ENCODE results near the gene B4GALT4.

B4GALT4 gene

GRCh38 chr3:119238363-119238762 lies 2.3 kb downstream of the B4GALT4 start:
- no peak overlapping the region for H3K27ac ChIP-seq (ENCODE audit: low read depth, low read length)

GRCh38 chr3:119237299-119237698 lies 3.4 kb downstream of the B4GALT4 start:
- H3K27me3 ChIP-seq (ENCODE audit: control insufficient read depth in 5 of 5, insufficient read depth in 4 of 5, low read length in 5 of 5): no peaks in the 10 kb centered on the region
- peaks cover 0 to 28% (median 23%) of the 10 kb centered on the region in 5 donors for H3K4me1 ChIP-seq (ENCODE audit: control insufficient read depth in 5 of 5, insufficient read depth in 5 of 5, low read length in 5 of 5)
- no peaks in the 10 kb centered on the region for H3K9me3 ChIP-seq (ENCODE audit: control insufficient read depth in 5 of 5, low read length in 5 of 5)
- H3K36me3 ChIP-seq (ENCODE audit: control insufficient read depth in 5 of 5, insufficient read depth in 5 of 5, low read length in 5 of 5): peaks cover 5 to 20% (median 10%) of the 10 kb centered on the region in 5 donors
- H3K27ac ChIP-seq (ENCODE audit: low read depth, low read length): no peak overlapping the region
- no peak overlapping the region for H3K9ac ChIP-seq (ENCODE audit: low read length in 5 of 5)
- H3K4me3 ChIP-seq (ENCODE audit: low read depth in 1 of 5, low read length in 5 of 5): no peak overlapping the region

More at GRCh38 chr3:119238363-119238762, 2.3 kb downstream of the B4GALT4 start:
- Histone ChIP-seq H3K36me3 (ENCODE audit: control insufficient read depth in 5 of 5, insufficient read depth in 5 of 5, low read length in 5 of 5) (peaks cover 5 to 12% (median 10%) of the 10 kb centered on the region in 5 donors), H3K9ac (ENCODE audit: low read length in 5 of 5) (peak overlapping the region in 1 of 5 donors; percentile 2), H3K4me1 (ENCODE audit: control insufficient read depth in 5 of 5, insufficient read depth in 5 of 5, low read length in 5 of 5) (peaks cover 0 to 27% (median 23%) of the 10 kb centered on the region in 5 donors), H3K9me3 (ENCODE audit: control insufficient read depth in 5 of 5, low read length in 5 of 5) (no peaks in the 10 kb centered on the region), H3K27me3 (ENCODE audit: control insufficient read depth in 5 of 5, insufficient read depth in 4 of 5, low read length in 5 of 5) (no peaks in the 10 kb centered on the region), H3K4me3 (ENCODE audit: low read depth in 1 of 5, low read length in 5 of 5) (no peak overlapping the region)

- Histone ChIP-seq H3K4me1 (ENCODE audit: control insufficient read depth in 5 of 5, insufficient read depth in 5 of 5, low read length in 5 of 5) (peaks cover 0 to 28% (median 23%) of the 10 kb centered on the region in 5 donors), H3K36me3 (ENCODE audit: control insufficient read depth in 5 of 5, insufficient read depth in 5 of 5, low read length in 5 of 5) (peaks cover 5 to 22% (median 10%) of the 10 kb centered on the region in 5 donors), H3K27me3 (ENCODE audit: control insufficient read depth in 5 of 5, insufficient read depth in 4 of 5, low read length in 5 of 5) (no peaks in the 10 kb centered on the region), H3K9ac (ENCODE audit: low read length in 5 of 5) (no peak overlapping the region), H3K27ac (ENCODE audit: low read depth, low read length) (no peak overlapping the region), H3K4me3 (ENCODE audit: low read depth in 1 of 5, low read length in 5 of 5) (no peak overlapping the region), H3K9me3 (ENCODE audit: control insufficient read depth in 5 of 5, low read length in 5 of 5) (no peaks in the 10 kb centered on the region)
These were observed 3.9 kb downstream of the B4GALT4 start for GRCh38 chr3:119236756-119237155.

DNA sequence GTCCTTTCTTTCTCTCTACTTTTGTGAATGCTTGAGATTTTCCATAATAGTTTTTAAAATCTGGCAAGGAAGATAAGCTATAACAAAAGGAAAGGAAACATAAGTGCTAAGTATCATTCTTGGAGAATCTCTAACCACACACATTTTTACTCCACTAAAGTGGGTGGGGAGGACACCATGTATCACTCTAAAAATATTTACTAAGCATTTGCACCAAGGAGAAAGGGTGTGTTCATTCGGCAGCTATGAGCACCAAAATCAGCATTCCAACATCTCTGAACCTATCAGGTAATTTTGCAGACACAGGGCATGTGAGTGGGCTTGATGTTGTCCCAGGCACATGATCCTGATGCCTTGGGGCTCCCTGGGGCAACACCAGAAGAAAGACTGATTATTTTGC lies 5.5 kb downstream of the B4GALT4 start:
- Histone ChIP-seq H3K27me3 (ENCODE audit: control insufficient read depth in 5 of 5, insufficient read depth in 4 of 5, low read length in 5 of 5) (no peaks in the 10 kb centered on the region), H3K27ac (ENCODE audit: low read depth, low read length) (no peak overlapping the region), H3K36me3 (ENCODE audit: control insufficient read depth in 5 of 5, insufficient read depth in 5 of 5, low read length in 5 of 5) (peaks cover 8 to 28% (median 12%) of the 10 kb centered on the region in 5 donors)

GRCh38 chr3:119234610-119235009 lies 6.1 kb downstream of the B4GALT4 start:
- H3K9me3 ChIP-seq (ENCODE audit: control insufficient read depth in 5 of 5, low read length in 5 of 5): no peaks in the 10 kb centered on the region
- no peaks in the 10 kb centered on the region for H3K27me3 ChIP-seq (ENCODE audit: control insufficient read depth in 5 of 5, insufficient read depth in 4 of 5, low read length in 5 of 5)
- H3K27ac ChIP-seq (ENCODE audit: low read depth, low read length): no peak overlapping the region
- H3K4me3 ChIP-seq (ENCODE audit: low read depth in 1 of 5, low read length in 5 of 5): no peak overlapping the region
- peaks cover 0 to 18% (median 11%) of the 10 kb centered on the region in 5 donors for H3K4me1 ChIP-seq (ENCODE audit: control insufficient read depth in 5 of 5, insufficient read depth in 5 of 5, low read length in 5 of 5)
- H3K36me3 ChIP-seq (ENCODE audit: control insufficient read depth in 5 of 5, insufficient read depth in 5 of 5, low read length in 5 of 5): peaks cover 14 to 34% (median 17%) of the 10 kb centered on the region in 5 donors
- no peak overlapping the region for H3K9ac ChIP-seq (ENCODE audit: low read length in 5 of 5)

More for the DNA sequence above, 5.5 kb downstream of the B4GALT4 start:
- H3K9me3 ChIP-seq (ENCODE audit: control insufficient read depth in 5 of 5, low read length in 5 of 5): no peaks in the 10 kb centered on the region
- H3K4me3 ChIP-seq (ENCODE audit: low read depth in 1 of 5, low read length in 5 of 5): no peak overlapping the region
- H3K4me1 ChIP-seq (ENCODE audit: control insufficient read depth in 5 of 5, insufficient read depth in 5 of 5, low read length in 5 of 5): peaks cover 0 to 24% (median 17%) of the 10 kb centered on the region in 5 donors
- no peak overlapping the region for H3K9ac ChIP-seq (ENCODE audit: low read length in 5 of 5)

DNA sequence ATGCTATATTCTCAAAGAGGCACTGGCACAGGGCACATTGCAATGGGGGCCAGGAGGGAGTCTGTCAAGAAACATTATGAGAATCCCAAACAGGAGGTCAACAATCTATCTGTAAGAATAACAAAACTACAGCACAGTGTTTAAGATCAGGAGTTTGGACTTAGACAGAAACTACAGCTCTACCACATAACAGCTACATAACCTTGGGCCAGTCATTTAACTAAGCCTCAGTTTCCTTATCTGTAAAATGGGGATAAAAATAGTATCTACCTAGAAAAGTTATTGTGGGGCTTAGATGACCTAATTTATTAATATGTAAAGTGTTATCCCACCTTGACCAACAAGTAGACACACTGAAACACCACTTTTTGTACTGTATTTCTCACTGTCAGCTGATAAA lies 9.9 kb downstream of the B4GALT4 start:
- Histone ChIP-seq H3K4me1 (ENCODE audit: control insufficient read depth in 5 of 5, insufficient read depth in 5 of 5, low read length in 5 of 5) (peaks cover 0 to 11% (median 0%) of the 10 kb centered on the region in 5 donors), H3K9ac (ENCODE audit: low read length in 5 of 5) (no peak overlapping the region), H3K9me3 (ENCODE audit: control insufficient read depth in 5 of 5, low read length in 5 of 5) (no peaks in the 10 kb centered on the region), H3K27me3 (ENCODE audit: control insufficient read depth in 5 of 5, insufficient read depth in 4 of 5, low read length in 5 of 5) (no peaks in the 10 kb centered on the region), H3K36me3 (ENCODE audit: control insufficient read depth in 5 of 5, insufficient read depth in 5 of 5, low read length in 5 of 5) (peaks cover 20 to 65% (median 45%) of the 10 kb centered on the region in 5 donors), H3K4me3 (ENCODE audit: low read depth in 1 of 5, low read length in 5 of 5) (no peak overlapping the region), H3K27ac (ENCODE audit: low read depth, low read length) (no peak overlapping the region)

GRCh38 chr3:119230071-119230470 lies 10.6 kb downstream of the B4GALT4 start:
- no peak overlapping the region for H3K9ac ChIP-seq (ENCODE audit: low read length in 5 of 5)
- H3K9me3 ChIP-seq (ENCODE audit: control insufficient read depth in 5 of 5, low read length in 5 of 5): no peaks in the 10 kb centered on the region
- H3K27me3 ChIP-seq (ENCODE audit: control insufficient read depth in 5 of 5, insufficient read depth in 4 of 5, low read length in 5 of 5): no peaks in the 10 kb centered on the region
- H3K36me3 ChIP-seq (ENCODE audit: control insufficient read depth in 5 of 5, insufficient read depth in 5 of 5, low read length in 5 of 5): peaks cover 16 to 65% (median 41%) of the 10 kb centered on the region in 5 donors
- H3K4me1 ChIP-seq (ENCODE audit: control insufficient read depth in 5 of 5, insufficient read depth in 5 of 5, low read length in 5 of 5): peaks cover 0 to 11% (median 0%) of the 10 kb centered on the region in 5 donors
- H3K4me3 ChIP-seq (ENCODE audit: low read depth in 1 of 5, low read length in 5 of 5): no peak overlapping the region
- no peak overlapping the region for H3K27ac ChIP-seq (ENCODE audit: low read depth, low read length)

DNA sequence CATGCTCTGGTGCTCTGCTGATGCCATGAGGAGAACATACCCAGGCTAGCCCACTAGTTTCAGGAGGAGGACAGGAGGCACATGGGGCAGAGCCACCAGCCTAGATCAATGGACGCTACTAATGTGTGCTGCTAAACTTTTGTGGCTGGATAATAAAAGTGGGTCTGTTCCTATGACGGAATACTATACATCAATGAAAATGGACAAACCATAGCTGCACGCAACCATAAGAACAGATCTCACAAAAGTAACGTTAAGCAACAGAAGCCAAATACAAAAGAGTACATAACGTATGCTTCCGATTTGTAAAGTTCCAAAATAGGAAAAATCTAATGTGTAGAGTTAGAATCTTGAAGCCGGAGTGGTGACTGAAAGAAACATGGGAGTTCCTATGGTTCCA lies 11.5 kb downstream of the B4GALT4 start:
- H3K36me3 ChIP-seq (ENCODE audit: control insufficient read depth in 5 of 5, insufficient read depth in 5 of 5, low read length in 5 of 5): peaks cover 16 to 68% (median 40%) of the 10 kb centered on the region in 5 donors

GRCh38 chr3:119228373-119229145 lies 12.1 kb downstream of the B4GALT4 start:
- H3K4me3 ChIP-seq (ENCODE audit: low read depth in 1 of 5, low read length in 5 of 5): no peak overlapping the region
- H3K9me3 ChIP-seq (ENCODE audit: control insufficient read depth in 5 of 5, low read length in 5 of 5): no peaks in the 10 kb centered on the region
- peaks cover 0 to 11% (median 0%) of the 10 kb centered on the region in 5 donors for H3K4me1 ChIP-seq (ENCODE audit: control insufficient read depth in 5 of 5, insufficient read depth in 5 of 5, low read length in 5 of 5)
- no peak overlapping the region for H3K9ac ChIP-seq (ENCODE audit: low read length in 5 of 5)
- H3K27me3 ChIP-seq (ENCODE audit: control insufficient read depth in 5 of 5, insufficient read depth in 4 of 5, low read length in 5 of 5): no peaks in the 10 kb centered on the region
- H3K27ac ChIP-seq (ENCODE audit: low read depth, low read length): no peak overlapping the region
- peaks cover 16 to 70% (median 46%) of the 10 kb centered on the region in 5 donors for H3K36me3 ChIP-seq (ENCODE audit: control insufficient read depth in 5 of 5, insufficient read depth in 5 of 5, low read length in 5 of 5)

More for the DNA sequence above, 11.5 kb downstream of the B4GALT4 start:
- Histone ChIP-seq H3K27ac (ENCODE audit: low read depth, low read length) (no peak overlapping the region), H3K9ac (ENCODE audit: low read length in 5 of 5) (no peak overlapping the region), H3K4me3 (ENCODE audit: low read depth in 1 of 5, low read length in 5 of 5) (no peak overlapping the region), H3K4me1 (ENCODE audit: control insufficient read depth in 5 of 5, insufficient read depth in 5 of 5, low read length in 5 of 5) (peaks cover 0 to 11% (median 0%) of the 10 kb centered on the region in 5 donors), H3K27me3 (ENCODE audit: control insufficient read depth in 5 of 5, insufficient read depth in 4 of 5, low read length in 5 of 5) (no peaks in the 10 kb centered on the region), H3K9me3 (ENCODE audit: control insufficient read depth in 5 of 5, low read length in 5 of 5) (no peaks in the 10 kb centered on the region)

- Histone ChIP-seq H3K27me3 (ENCODE audit: control insufficient read depth in 5 of 5, insufficient read depth in 4 of 5, low read length in 5 of 5) (no peaks in the 10 kb centered on the region), H3K4me1 (ENCODE audit: control insufficient read depth in 5 of 5, insufficient read depth in 5 of 5, low read length in 5 of 5) (peaks cover 0 to 11% (median 0%) of the 10 kb centered on the region in 5 donors), H3K9ac (ENCODE audit: low read length in 5 of 5) (no peak overlapping the region), H3K9me3 (ENCODE audit: control insufficient read depth in 5 of 5, low read length in 5 of 5) (no peaks in the 10 kb centered on the region), H3K27ac (ENCODE audit: low read depth, low read length) (no peak overlapping the region), H3K36me3 (ENCODE audit: control insufficient read depth in 5 of 5, insufficient read depth in 5 of 5, low read length in 5 of 5) (peaks cover 21 to 72% (median 57%) of the 10 kb centered on the region in 5 donors), H3K4me3 (ENCODE audit: low read depth in 1 of 5, low read length in 5 of 5) (no peak overlapping the region)
These were observed 13.4 kb downstream of the B4GALT4 start for GRCh38 chr3:119227070-119227850.
